Nucleus accumbens (tissue), 56 donors: ENCODE data around the gene TNNT3.
A peak's percentile ranks its signal among the peaks of the same experiment; 100 is the strongest.
"Not testable (repeated sequence)": the region's sequence is repeated elsewhere in the genome, so short reads cannot be mapped to it uniquely, and the experiment has no call there.

Experiments
- DNase-seq, 56 donors: peaks; one replicate each; lab custom pipeline; 2025; lab: John Stamatoyannopoulos, UW

Gene TNNT3

GRCh38 chr11:1880746-1881441 is 38.6 kb upstream of the TNNT3 start:
- no peak for DNase-seq

- no peak for DNase-seq
Observed at GRCh38 chr11:1881442-1882264, 37.9 kb upstream of the TNNT3 start.

GRCh38 chr11:1882265-1883238 is 37.0 kb upstream of the TNNT3 start:
- peak in 44 of 56 donors; percentile 9 to 78 (median 38) for DNase-seq

GRCh38 chr11:1883346-1884302 is 35.9 kb upstream of the TNNT3 start:
- DNase-seq: no peak

- DNase-seq: no peak
Observed at GRCh38 chr11:1884303-1884700, 35.2 kb upstream of the TNNT3 start.

- not testable (repeated sequence) for DNase-seq
Observed at GRCh38 chr11:1886551-1886950, 33.0 kb upstream of the TNNT3 start.

GRCh38 chr11:1887451-1888346 is 31.8 kb upstream of the TNNT3 start:
- no peak for DNase-seq

GRCh38 chr11:1888347-1888753 is 31.2 kb upstream of the TNNT3 start:
- DNase-seq: no peak

GRCh38 chr11:1888811-1889210 is 30.7 kb upstream of the TNNT3 start:
- no peak for DNase-seq

GRCh38 chr11:1889224-1889930 is 30.1 kb upstream of the TNNT3 start:
- DNase-seq: no peak

GRCh38 chr11:1889941-1890855 is 29.3 kb upstream of the TNNT3 start:
- no peak for DNase-seq

- DNase-seq: no peak
Observed at GRCh38 chr11:1890856-1891830, 28.4 kb upstream of the TNNT3 start.

- no peak for DNase-seq
Observed at GRCh38 chr11:1891831-1892115, 27.7 kb upstream of the TNNT3 start, which contains the start of gene PRR33. PRR33 (minus strand) TSS chr11:1891895; CDS start chr11:1890584, 1,311 bp downstream.

- no peak for DNase-seq
Observed at GRCh38 chr11:1892116-1892515, 27.4 kb upstream of the TNNT3 start.

GRCh38 chr11:1892558-1892957 is 26.9 kb upstream of the TNNT3 start:
- no peak for DNase-seq
